Endothelial cell of umbilical vein (primary cell): ENCODE measurements around the gene PSD2. TPM values are rescaled to one million over a fixed set of nuclear protein-coding genes. Genes with fewer than 3 reads are reported as not detected.

Experiments
- BruUV-seq: library from RNA; stranded (reverse); fragments of 400-500 nt; replicated peaks from 2 replicates; lab custom pipeline; 2021; lab: Mats Ljungman, UMichigan
- CTCF ChIA-PET: fragments of 300-600, 350-600 bp; sonication (Branson Sonifier 250); formaldehyde crosslinking; loops from one replicate; lab custom pipeline; 2021; ENCODE audit warnings: antibody characterized with exemption, inconsistent platforms; lab: Charles Lee
- POLR2A ChIA-PET: fragments of 300-600, 350-600 bp; sonication (Branson Sonifier 250); formaldehyde crosslinking; loops from one replicate; lab custom pipeline; 2021; ENCODE audit warnings: antibody characterized with exemption, inconsistent platforms; lab: Charles Lee
- DNase-seq: peaks from one replicate; pipeline ENCODE4 v3.0.0-alpha.2; 2011; ENCODE audit warnings: low read depth, low spot score
- FAIRE-seq: peaks from 2 replicates; lab custom pipeline; 2011; peaks lifted over from hg19 to GRCh38; lab: Jason Lieb, UNC
- H2AFZ ChIP-seq: 2 replicates; pipeline ENCODE4 v1.6.0; 2012; ENCODE audit warnings: low read depth, low read length, control low read depth, inconsistent platforms
- H3K27ac ChIP-seq: 2 replicates; pipeline ENCODE4 v1.5.1; 2011; ENCODE audit warnings: low read depth, mild to moderate bottlenecking, control low read depth, low read length, moderate library complexity; ENCODE audit not compliant: insufficient read depth
- H3K27me3 ChIP-seq, 2 experiments: 2 replicates each; pipeline versions ENCODE4 v1.6.0 to v1.6.1; 2011; ENCODE audit warnings: low read length in 2 of 2, mixed read lengths in 1 of 2; ENCODE audit not compliant: control insufficient read depth in 2 of 2, insufficient read depth in 2 of 2
- H3K36me3 ChIP-seq, 2 experiments: 2 replicates in 1 of 2; 3 replicates in 1 of 2; pipeline ENCODE4 v1.5.1; 2011; ENCODE audit warnings: low read length in 2 of 2, mild to moderate bottlenecking in 1 of 2, moderate library complexity in 1 of 2; ENCODE audit not compliant: control insufficient read depth in 2 of 2, insufficient read depth in 2 of 2; ENCODE audit errors: extremely low read depth in 1 of 2
- H3K4me1 ChIP-seq: 3 replicates; pipeline ENCODE4 v1.5.1; 2011; ENCODE audit warnings: mild to moderate bottlenecking, low read length; ENCODE audit not compliant: control insufficient read depth, insufficient read depth; ENCODE audit errors: extremely low read depth
- H3K4me2 ChIP-seq: 2 replicates; pipeline ENCODE4 v1.6.1; 2011; ENCODE audit warnings: low read length, control low read depth, mixed read lengths; ENCODE audit not compliant: insufficient read depth
- H3K4me3 ChIP-seq, 3 experiments: fragments of 200-600 bp in 1 of 3; sonication (generic), shearing (Covaris generic) in 1 of 3; replicated peaks in 1 of 3; 2 replicates each; pipeline ENCODE4 v1.5.1; 2011 to 2016; ENCODE audit warnings: control low read depth in 3 of 3, low read length in 3 of 3, mild to moderate bottlenecking in 2 of 3, inconsistent platforms in 1 of 3, low read depth in 1 of 3, moderate library complexity in 1 of 3; ENCODE audit not compliant: insufficient read depth in 1 of 3
- H3K79me2 ChIP-seq: 2 replicates; pipeline ENCODE4 v1.6.0; 2012; ENCODE audit warnings: low read length, inconsistent platforms; ENCODE audit not compliant: control insufficient read depth, insufficient read depth
- H3K9ac ChIP-seq: replicated peaks from 2 replicates; pipeline ENCODE3; 2011; ENCODE audit warnings: low read length, control low read depth; ENCODE audit not compliant: insufficient read depth; ENCODE audit errors: extremely low read depth
- H3K9me1 ChIP-seq: replicated peaks from 3 replicates; pipeline ENCODE4 v1.6.0; 2011; ENCODE audit warnings: mild to moderate bottlenecking, low read length; ENCODE audit not compliant: control insufficient read depth, insufficient read depth; ENCODE audit errors: extremely low read depth
- H3K9me3 ChIP-seq: replicated peaks from 2 replicates; pipeline ENCODE4 v1.5.1; 2012; ENCODE audit warnings: low read length, inconsistent platforms; ENCODE audit not compliant: control insufficient read depth, insufficient read depth
- H4K20me1 ChIP-seq: replicated peaks from 2 replicates; pipeline ENCODE3; 2011; ENCODE audit warnings: mild to moderate bottlenecking, low read length; ENCODE audit not compliant: control insufficient read depth, insufficient read depth; ENCODE audit errors: extremely low read depth
- EZH2 ChIP-seq: IDR thresholded peaks from 2 replicates; pipeline ENCODE4 v1.6.1; 2012; ENCODE audit warnings: borderline replicate concordance, low read depth, mild to moderate bottlenecking, moderate library complexity, low read length, inconsistent platforms; ENCODE audit not compliant: severe bottlenecking
- FOS ChIP-seq: IDR thresholded peaks from 2 replicates; pipeline ENCODE4 v1.6.1; 2011; ENCODE audit warnings: mild to moderate bottlenecking, low read length, moderate library complexity, borderline replicate concordance; ENCODE audit not compliant: insufficient read depth
- GATA2 ChIP-seq: IDR thresholded peaks from 2 replicates; pipeline ENCODE4 v1.7.0; 2011; ENCODE audit warnings: low read depth, mild to moderate bottlenecking, moderate library complexity, mixed read lengths, low read length; ENCODE audit not compliant: insufficient read length, insufficient read depth
- JUN ChIP-seq: IDR thresholded peaks from 2 replicates; pipeline ENCODE4 v1.6.1; 2011; ENCODE audit warnings: borderline replicate concordance, low read depth; ENCODE audit not compliant: insufficient read length, insufficient read depth
- MYC ChIP-seq: IDR thresholded peaks from one replicate; pipeline ENCODE4 v1.6.1; 2011; ENCODE audit warnings: mild to moderate bottlenecking, low read depth, low read length
- POLR2A ChIP-seq: IDR thresholded peaks from 2 replicates; pipeline ENCODE4 v1.6.1; 2012; ENCODE audit warnings: low read depth, mild to moderate bottlenecking, control low read depth, low read length
- POLR2AphosphoS5 ChIP-seq: IDR thresholded peaks from 2 replicates; pipeline ENCODE4 v1.6.1; 2012; ENCODE audit warnings: low read depth, mild to moderate bottlenecking, control low read depth, low read length, moderate library complexity; ENCODE audit not compliant: insufficient read depth
- dilution Hi-C: fragments of 300-500 bp; cut with MboI; formaldehyde crosslinking; loops from one replicate; pipeline ENCODE4 v1.15.0; 2019; ENCODE audit warnings: low sequenced_read_pairs; ENCODE audit not compliant: extremely low pct_ligation_motif_present
- intact Hi-C: fragments of 100-400 bp; cut with micrococcal nuclease; formaldehyde crosslinking; loops from one replicate; pipeline ENCODE4 v1.10.0; 2022
- polyA plus RNA-seq, 4 experiments: library from polyadenylated mRNA; depleted of rRNA in 3 of 4; stranded (reverse) in 3 of 4; unstranded in 1 of 4; fragments of >200 nt; gene quantifications; 2 replicates each; pipeline versions ENCODE4 v1.2.1 to v1.2.3, GENCODE V29; 2011 to 2012; ENCODE audit warnings: missing spikeins in 1 of 4
- total RNA-seq: library from RNA; stranded (reverse); gene quantifications from 2 replicates; pipeline ENCODE4 v1.2.3, GENCODE V29; 2021
- TF ChIP-seq, protein P1 (sequence below), 2 donors: IDR thresholded peaks; 1 replicate in 1 of 2; 2 replicates in 1 of 2; pipeline ENCODE4 v1.5.1; 2011; ENCODE audit warnings: low read length in 2 of 2, mild to moderate bottlenecking in 2 of 2, moderate library complexity in 2 of 2, control low read depth in 1 of 2, inconsistent platforms in 1 of 2, low read depth in 1 of 2; ENCODE audit not compliant: insufficient read depth in 1 of 2; ENCODE audit errors: extremely low read depth in 1 of 2
- TF ChIP-seq, protein P2 (sequence below): IDR thresholded peaks from 2 replicates; pipeline ENCODE4 v1.6.1; 2011; ENCODE audit not compliant: insufficient read depth, insufficient read length

PSD2 gene
- total and polyA plus RNA-seq, 2 donors (not counting 3 experiments of a cell fraction or from before 2014, with no cell fraction given) = not detected

DNA sequence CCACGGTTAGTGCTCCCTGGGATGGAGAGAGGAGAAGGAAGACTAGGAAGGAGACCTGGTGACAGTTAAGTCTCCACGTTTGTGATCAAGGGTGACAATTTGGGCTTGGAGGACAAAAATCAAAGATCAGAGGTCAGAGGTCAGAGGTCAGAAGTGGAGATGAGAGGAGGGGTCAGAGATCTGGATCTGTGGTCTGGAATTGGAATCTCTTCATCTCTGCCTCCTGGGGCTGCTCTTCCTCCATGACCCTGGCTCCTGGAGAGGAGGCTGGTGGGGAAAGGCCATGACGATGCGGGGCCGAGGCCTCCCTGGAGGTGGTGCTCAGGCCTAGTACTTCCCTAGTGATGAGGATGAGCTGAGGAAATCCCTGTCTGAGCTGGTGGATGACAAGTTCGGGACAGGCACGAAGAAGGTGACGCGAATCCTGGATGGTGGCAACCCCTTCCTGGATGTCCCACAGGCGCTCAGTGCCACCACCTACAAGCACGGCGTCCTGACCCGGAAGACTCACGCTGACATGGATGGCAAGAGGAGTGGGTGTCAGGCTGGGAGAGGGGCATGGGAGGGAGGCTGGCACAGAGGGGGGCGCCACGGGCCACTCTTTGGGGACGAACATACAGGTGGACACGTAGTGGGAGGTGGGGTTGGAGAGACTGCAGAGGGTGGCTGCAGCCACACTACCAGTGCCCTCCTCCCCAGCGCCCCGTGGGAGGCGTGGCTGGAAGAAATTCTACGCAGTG is 41.0 kb downstream of the PSD2 start:
- FAIRE-seq (no peak), DNase-seq (no peak)
- Histone ChIP-seq H4K20me1 (no peaks in the 10 kb centered on the region), H2AFZ (no peak overlapping the region), H3K4me2 (no peak overlapping the region), H3K27ac (no peak overlapping the region), H3K27me3 (peaks cover 8 to 15% of the 10 kb centered on the region in 2 experiments), H3K9me1 (no peaks in the 10 kb centered on the region), H3K4me1 (no peaks in the 10 kb centered on the region), H3K4me3 (no peak overlapping the region), H3K79me2 (no peaks in the 10 kb centered on the region), H3K9ac (no peak overlapping the region), H3K36me3 (no peaks in the 10 kb centered on the region), H3K9me3 (no peaks in the 10 kb centered on the region)
- ChIA-PET POLR2A (no interaction called here), CTCF (interaction anchor here (1.6 to 3.8 kb wide), 3 partner anchors 22 to 132 kb away, joined by 4 to 16 read pairs (median 5); no protein-coding TSS in a partner anchor)
- no TSS peak for BruUV-seq
- dilution Hi-C loops = no loop called here
- intact Hi-C loops = no loop called here
- TF ChIP-seq POLR2A = no peak
- TF ChIP-seq GATA2 = no peak
- no peak for TF ChIP-seq JUN
- no peak for TF ChIP-seq POLR2AphosphoS5
- no peak for TF ChIP-seq FOS
- TF ChIP-seq, protein P1, sequence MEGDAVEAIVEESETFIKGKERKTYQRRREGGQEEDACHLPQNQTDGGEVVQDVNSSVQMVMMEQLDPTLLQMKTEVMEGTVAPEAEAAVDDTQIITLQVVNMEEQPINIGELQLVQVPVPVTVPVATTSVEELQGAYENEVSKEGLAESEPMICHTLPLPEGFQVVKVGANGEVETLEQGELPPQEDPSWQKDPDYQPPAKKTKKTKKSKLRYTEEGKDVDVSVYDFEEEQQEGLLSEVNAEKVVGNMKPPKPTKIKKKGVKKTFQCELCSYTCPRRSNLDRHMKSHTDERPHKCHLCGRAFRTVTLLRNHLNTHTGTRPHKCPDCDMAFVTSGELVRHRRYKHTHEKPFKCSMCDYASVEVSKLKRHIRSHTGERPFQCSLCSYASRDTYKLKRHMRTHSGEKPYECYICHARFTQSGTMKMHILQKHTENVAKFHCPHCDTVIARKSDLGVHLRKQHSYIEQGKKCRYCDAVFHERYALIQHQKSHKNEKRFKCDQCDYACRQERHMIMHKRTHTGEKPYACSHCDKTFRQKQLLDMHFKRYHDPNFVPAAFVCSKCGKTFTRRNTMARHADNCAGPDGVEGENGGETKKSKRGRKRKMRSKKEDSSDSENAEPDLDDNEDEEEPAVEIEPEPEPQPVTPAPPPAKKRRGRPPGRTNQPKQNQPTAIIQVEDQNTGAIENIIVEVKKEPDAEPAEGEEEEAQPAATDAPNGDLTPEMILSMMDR (IDR thresholded peaks at IDR 0.05; ENCODE audit: extremely low read depth in 1 of 2, insufficient read depth in 1 of 2, low read depth in 1 of 2, low read length in 2 of 2) = no peak
- TF ChIP-seq MYC = no peak
- no peak for TF ChIP-seq EZH2
- TF ChIP-seq, protein P2, sequence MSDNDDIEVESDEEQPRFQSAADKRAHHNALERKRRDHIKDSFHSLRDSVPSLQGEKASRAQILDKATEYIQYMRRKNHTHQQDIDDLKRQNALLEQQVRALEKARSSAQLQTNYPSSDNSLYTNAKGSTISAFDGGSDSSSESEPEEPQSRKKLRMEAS = no peak
